ENCODE measurements around the gene UBE2H.
"Not testable (repeated sequence)": the region's sequence is repeated elsewhere in the genome, so short reads cannot be mapped to it uniquely, and the experiment has no call there.

The UBE2H gene

GRCh38 chr7:129841465-129841864, 111.3 kb downstream of the UBE2H start:
- no peak for FAIRE-seq

- FAIRE-seq = no peak
Observed at GRCh38 chr7:129840757-129841156, 112.0 kb downstream of the UBE2H start.

- FAIRE-seq = no peak
Observed at GRCh38 chr7:129836983-129837382, 115.8 kb downstream of the UBE2H start.

- no peak for FAIRE-seq
Observed at GRCh38 chr7:129835569-129835968, 117.2 kb downstream of the UBE2H start.

GRCh38 chr7:129833353-129833752, 119.4 kb downstream of the UBE2H start:
- FAIRE-seq = not testable (repeated sequence)

GRCh38 chr7:129832701-129833227, 120.0 kb downstream of the UBE2H start:
- no peak for FAIRE-seq

- FAIRE-seq = no peak
Observed at GRCh38 chr7:129832282-129832681, 120.5 kb downstream of the UBE2H start.

- FAIRE-seq = no peak
Observed at GRCh38 chr7:129831424-129832058, 121.2 kb downstream of the UBE2H start.

GRCh38 chr7:129830949-129831348, 121.8 kb downstream of the UBE2H start:
- FAIRE-seq = no peak

- FAIRE-seq = no peak
Observed at GRCh38 chr7:129829737-129830631, 122.8 kb downstream of the UBE2H start.

- FAIRE-seq = no peak
Observed at GRCh38 chr7:129828989-129829736, 123.6 kb downstream of the UBE2H start.

GRCh38 chr7:129828078-129828762, 124.5 kb downstream of the UBE2H start:
- FAIRE-seq = no peak

GRCh38 chr7:129827467-129827990, 125.2 kb downstream of the UBE2H start:
- no peak for FAIRE-seq

GRCh38 chr7:129826895-129827294, 125.9 kb downstream of the UBE2H start:
- FAIRE-seq = not testable (repeated sequence)

- no peak for FAIRE-seq
Observed at GRCh38 chr7:129825209-129825970, 127.4 kb downstream of the UBE2H start.

GRCh38 chr7:129824291-129825208, 128.2 kb downstream of the UBE2H start:
- no peak for FAIRE-seq

GRCh38 chr7:129823143-129823542, 129.6 kb downstream of the UBE2H start:
- FAIRE-seq = not testable (repeated sequence)

- no peak for FAIRE-seq
Observed at GRCh38 chr7:129821476-129821875, 131.3 kb downstream of the UBE2H start.

- no peak for FAIRE-seq
Observed at GRCh38 chr7:129816742-129817141, 136.0 kb downstream of the UBE2H start.

GRCh38 chr7:129807863-129808262, 144.9 kb downstream of the UBE2H start:
- no peak for FAIRE-seq

All from colon (tissue), 2 donors.